Astrocyte (in vitro differentiated cells and primary cell): ENCODE results near the gene PIK3R6. TPM values are rescaled to one million over a fixed set of nuclear protein-coding genes. Genes with fewer than 3 reads are reported as not detected.

Experiments
- DNase-seq: peaks from one replicate; pipeline ENCODE4 v3.0.0-alpha.2; 2010; ENCODE audit warnings: low read depth
- FAIRE-seq: peaks from 2 replicates; lab custom pipeline; 2011; peaks lifted over from hg19 to GRCh38; lab: Jason Lieb, UNC
- H2AFZ ChIP-seq: 2 replicates; pipeline ENCODE4 v1.6.0; 2012; ENCODE audit warnings: low read depth, low read length, inconsistent platforms
- H3K27ac ChIP-seq: 2 replicates; pipeline ENCODE4 v1.5.1; 2011; ENCODE audit warnings: low read depth, low read length, inconsistent platforms
- H3K27me3 ChIP-seq: 2 replicates; pipeline ENCODE4 v1.6.0; 2011; ENCODE audit warnings: low read length, inconsistent platforms; ENCODE audit not compliant: insufficient read depth
- H3K36me3 ChIP-seq: 2 replicates; pipeline ENCODE4 v1.5.1; 2011; ENCODE audit warnings: low read length, inconsistent platforms; ENCODE audit not compliant: insufficient read depth
- H3K4me1 ChIP-seq: 2 replicates; pipeline ENCODE4 v1.5.1; 2011; ENCODE audit warnings: low read length, inconsistent platforms; ENCODE audit not compliant: insufficient read depth
- H3K4me2 ChIP-seq: 2 replicates; pipeline ENCODE4 v1.6.0; 2012; ENCODE audit warnings: low read length, inconsistent platforms
- H3K4me3 ChIP-seq: 2 replicates; pipeline ENCODE4 v1.5.1; 2011; ENCODE audit warnings: low read depth, mild to moderate bottlenecking, low read length, inconsistent platforms; ENCODE audit not compliant: insufficient read depth
- H3K79me2 ChIP-seq: 2 replicates; pipeline ENCODE4 v1.6.0; 2012; ENCODE audit warnings: mild to moderate bottlenecking, low read length, inconsistent platforms; ENCODE audit not compliant: insufficient read depth
- H3K9ac ChIP-seq: 2 replicates; pipeline ENCODE4 v1.6.0; 2012; ENCODE audit warnings: mild to moderate bottlenecking, low read length, inconsistent platforms
- H3K9me3 ChIP-seq: 2 replicates; pipeline ENCODE4 v1.5.1; 2012; ENCODE audit warnings: low read depth, mild to moderate bottlenecking, low read length, inconsistent platforms; ENCODE audit not compliant: insufficient read depth
- H4K20me1 ChIP-seq: 2 replicates; pipeline ENCODE4 v1.6.0; 2012; ENCODE audit warnings: low read length, inconsistent platforms; ENCODE audit not compliant: insufficient read depth
- H3K27ac Mint-ChIP-seq: one replicate; pipeline ENCODE4 v1.8.0; 2021; ENCODE audit warnings: mild to moderate bottlenecking, mixed read lengths; ENCODE audit not compliant: unreplicated experiment
- H3K27me3 Mint-ChIP-seq: one replicate; pipeline ENCODE4 v1.8.0; 2021; ENCODE audit warnings: low read depth, mixed read lengths; ENCODE audit not compliant: unreplicated experiment
- H3K36me3 Mint-ChIP-seq: one replicate; pipeline ENCODE4 v1.8.0; 2021; ENCODE audit warnings: low read depth, mixed read lengths; ENCODE audit not compliant: unreplicated experiment
- H3K4me1 Mint-ChIP-seq: one replicate; pipeline ENCODE4 v1.8.0; 2021; ENCODE audit warnings: low read depth, mixed read lengths; ENCODE audit not compliant: unreplicated experiment
- H3K4me3 Mint-ChIP-seq: one replicate; pipeline ENCODE4 v1.8.0; 2021; ENCODE audit warnings: mild to moderate bottlenecking, moderate library complexity, mixed read lengths; ENCODE audit not compliant: unreplicated experiment
- H3K9me3 Mint-ChIP-seq: one replicate; pipeline ENCODE4 v1.8.0; 2021; ENCODE audit warnings: mild to moderate bottlenecking, mixed read lengths; ENCODE audit not compliant: unreplicated experiment
- CTCF ChIP-seq: IDR thresholded peaks from 2 replicates; pipeline ENCODE4 v1.5.1; 2011; ENCODE audit warnings: low read depth, mild to moderate bottlenecking, inconsistent platforms, low read length, moderate library complexity; ENCODE audit not compliant: insufficient read depth
- EZH2 ChIP-seq: IDR thresholded peaks from 2 replicates; pipeline ENCODE4 v1.6.1; 2012; ENCODE audit warnings: mild to moderate bottlenecking, low read length, inconsistent platforms; ENCODE audit not compliant: insufficient read depth
- total RNA-seq: library from RNA; stranded (reverse); gene quantifications from 2 replicates; pipeline ENCODE4 v1.2.1, GENCODE V29; 2021

Gene PIK3R6
- total RNA-seq, 1 donor from 2014 or later, result not detected

GRCh38 chr17:8894673-8895578, 27.5 kb upstream of the PIK3R6 start:
- Histone ChIP-seq H3K4me1 (peaks cover 3% of the 10 kb centered on the region), H3K27me3 (peaks cover 7% of the 10 kb centered on the region), H3K36me3 (no peaks in the 10 kb centered on the region), H4K20me1 (no peaks in the 10 kb centered on the region), H3K9ac (no peak overlapping the region), H2AFZ (peak overlapping the region; percentile 66), H3K9me3 (no peaks in the 10 kb centered on the region), H3K27ac (no peak overlapping the region), H3K79me2 (no peaks in the 10 kb centered on the region), H3K4me2 (peak overlapping the region; percentile 72), H3K4me3 (peak overlapping the region; percentile 10)
- Mint-ChIP-seq H3K36me3 (no peaks in the 10 kb centered on the region), H3K27ac (peak overlapping the region; percentile 7), H3K4me3 (peak overlapping the region; percentile 27), H3K4me1 (peaks cover 4% of the 10 kb centered on the region), H3K27me3 (peaks cover 30% of the 10 kb centered on the region), H3K9me3 (no peaks in the 10 kb centered on the region)
- FAIRE-seq (peak; percentile 73), DNase-seq (peak; percentile 47)
- TF ChIP-seq CTCF (peak; percentile 83), EZH2 (no peak)

- Histone ChIP-seq H3K27ac (no peak overlapping the region), H3K9me3 (no peaks in the 10 kb centered on the region), H3K36me3 (no peaks in the 10 kb centered on the region), H2AFZ (peak overlapping the region; percentile 66), H3K9ac (no peak overlapping the region), H3K4me1 (peaks cover 3% of the 10 kb centered on the region), H4K20me1 (no peaks in the 10 kb centered on the region), H3K27me3 (peaks cover 7% of the 10 kb centered on the region), H3K79me2 (no peaks in the 10 kb centered on the region), H3K4me3 (peak overlapping the region; percentile 10), H3K4me2 (peak overlapping the region; percentile 72)
- Mint-ChIP-seq H3K9me3 (no peaks in the 10 kb centered on the region), H3K4me3 (peak overlapping the region; percentile 24), H3K27ac (peak overlapping the region; percentile 7), H3K4me1 (peaks cover 3% of the 10 kb centered on the region), H3K36me3 (no peaks in the 10 kb centered on the region), H3K27me3 (peaks cover 28% of the 10 kb centered on the region)
- no peak for FAIRE-seq
- DNase-seq, result no peak
- TF ChIP-seq EZH2, result no peak
- TF ChIP-seq CTCF, result no peak
Measured at GRCh38 chr17:8894202-8894671, 26.8 kb upstream of the PIK3R6 start.
